NCI-H524 treated with DMSO at 0.1 percent for 48 hours (cell line): ENCODE measurements around the gene TLE7.

ENCODE experiments used
- DNase-seq: peaks from one replicate; lab custom pipeline; 2025; lab: John Stamatoyannopoulos, UW

Gene TLE7

GRCh38 chr16:71442051-71442440 is at the start of gene TLE7:
TSS of gene TLE7 (minus strand) at chr16:71442054. CDS start at chr16:71433324, 8,730 bp downstream.
- no peak for DNase-seq

DNA sequence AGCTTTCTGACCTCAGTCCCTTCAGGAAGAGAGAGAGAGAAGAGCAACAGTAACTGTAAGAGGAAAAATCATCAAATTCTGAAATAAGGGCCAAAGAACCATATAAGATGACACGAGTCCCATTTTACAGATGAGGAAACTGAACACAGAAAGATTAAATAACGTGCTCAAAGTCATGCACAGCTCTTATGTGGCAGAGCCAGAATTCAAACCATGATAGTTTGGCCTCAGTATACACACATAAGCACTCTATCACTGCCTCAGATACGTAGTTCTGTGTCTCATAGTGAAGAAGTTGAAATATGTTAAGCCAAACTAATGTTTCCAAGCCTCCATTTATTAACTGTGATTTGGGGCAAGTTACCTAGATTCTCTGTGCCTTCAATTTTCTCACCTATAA is 49.2 kb upstream of the TLE7 start:
- no peak for DNase-seq

GRCh38 chr16:71490361-71490760 is 48.5 kb upstream of the TLE7 start:
- no peak for DNase-seq

DNA sequence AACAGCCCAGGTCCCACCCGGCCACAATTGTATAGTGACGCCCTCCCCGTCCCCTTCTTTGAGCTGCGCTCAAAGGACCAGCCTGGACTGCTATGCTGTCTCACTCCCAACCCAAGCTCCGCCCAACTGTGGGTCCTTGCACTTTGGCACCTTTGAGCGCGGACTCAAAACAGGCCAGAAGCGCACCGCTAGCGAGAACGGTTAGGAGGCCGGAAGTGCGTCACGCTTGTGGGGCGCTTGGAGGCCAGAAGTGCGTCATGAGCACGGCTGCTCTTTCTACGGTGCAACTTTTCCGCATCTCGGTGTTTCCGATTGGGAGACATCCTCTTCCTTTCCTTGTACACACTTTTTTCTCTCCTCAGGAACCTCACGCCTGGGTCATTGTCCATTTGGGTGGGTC is 47.3 kb upstream of the TLE7 start, which contains the start of gene ZNF19:
Gene ZNF19, minus strand, starts transcription at position 203 of the 400 bp plus-strand sequence. CDS start 7,210 bp downstream, outside the sequence.
- no peak for DNase-seq

DNA sequence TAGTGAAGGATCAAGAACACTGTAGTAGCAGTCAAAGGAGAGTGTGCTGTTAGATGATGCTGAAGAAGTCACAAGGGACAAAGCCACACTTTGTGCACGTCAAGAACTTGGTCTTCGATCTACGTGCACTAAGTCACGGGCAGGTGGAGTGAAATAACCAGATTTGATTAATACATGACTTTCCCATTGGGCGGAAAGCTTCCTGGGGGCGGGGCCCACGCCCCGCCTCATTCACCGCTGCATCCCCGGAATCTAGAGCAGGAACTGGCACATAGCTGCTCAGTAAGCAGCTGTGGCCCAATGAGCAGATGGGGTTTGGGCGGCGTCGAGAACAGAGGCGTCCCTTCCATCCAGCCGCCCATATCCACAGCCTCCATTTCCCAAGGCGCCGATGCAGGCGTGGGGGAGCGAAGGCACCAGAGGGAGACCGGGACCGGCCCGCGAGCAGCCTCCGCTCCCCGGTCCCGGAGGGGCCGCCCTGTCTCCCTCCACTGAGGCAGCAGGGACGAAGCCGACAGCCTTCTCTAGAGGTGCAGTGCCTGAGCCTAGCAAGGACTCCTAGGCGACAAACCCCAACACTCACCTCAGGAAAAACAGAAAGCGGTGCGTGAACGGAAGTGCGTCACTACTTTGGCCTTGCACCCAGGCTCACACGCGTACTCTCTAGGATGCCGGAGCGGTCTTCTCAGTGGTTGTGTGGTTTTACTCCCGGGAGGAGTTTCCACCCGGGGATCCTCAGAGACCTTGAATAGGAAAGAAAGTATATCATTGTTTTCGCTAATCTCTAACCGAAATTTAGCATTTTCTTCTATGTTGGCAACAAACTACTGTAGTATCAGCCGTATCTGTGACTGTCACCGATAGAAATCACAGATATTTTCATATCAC is 42.4 kb upstream of the TLE7 start:
- DNase-seq, result peak; percentile 60

- no peak for DNase-seq
Observed at GRCh38 chr16:71482569-71482968, 40.7 kb upstream of the TLE7 start.

- DNase-seq, result no peak
Observed at GRCh38 chr16:71480956-71481355, 39.1 kb upstream of the TLE7 start.

GRCh38 chr16:71479420-71479819 is 37.6 kb upstream of the TLE7 start:
- DNase-seq, result no peak

- no peak for DNase-seq
Observed at GRCh38 chr16:71476457-71477124, 34.7 kb upstream of the TLE7 start.

- DNase-seq, result no peak
Observed at GRCh38 chr16:71474864-71475263, 33.0 kb upstream of the TLE7 start.

DNA sequence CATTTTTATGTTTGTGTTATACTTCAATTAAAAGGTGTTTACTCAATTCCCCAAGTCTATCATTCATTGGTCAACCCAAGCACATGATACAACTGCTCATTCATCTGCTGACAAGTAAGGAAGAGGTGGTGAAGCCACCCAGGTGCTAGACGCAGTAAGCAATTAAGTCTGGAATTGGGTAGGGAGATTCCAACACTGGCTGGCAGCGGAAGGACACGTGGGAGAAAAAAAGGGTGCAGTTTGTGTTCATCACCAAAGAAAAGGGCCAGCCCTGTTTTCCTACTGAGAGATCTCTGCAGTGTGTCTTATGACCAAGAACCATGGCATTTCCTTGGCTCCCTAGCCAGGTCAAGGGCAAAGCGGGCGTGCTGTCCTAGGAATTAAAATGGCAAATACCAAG is 32.0 kb upstream of the TLE7 start:
- DNase-seq, result no peak

GRCh38 chr16:71472931-71473330 is 31.1 kb upstream of the TLE7 start:
- DNase-seq, result no peak

GRCh38 chr16:71472051-71472450 is 30.2 kb upstream of the TLE7 start:
- DNase-seq, result no peak

GRCh38 chr16:71467810-71468209 is 26.0 kb upstream of the TLE7 start:
- no peak for DNase-seq

DNA sequence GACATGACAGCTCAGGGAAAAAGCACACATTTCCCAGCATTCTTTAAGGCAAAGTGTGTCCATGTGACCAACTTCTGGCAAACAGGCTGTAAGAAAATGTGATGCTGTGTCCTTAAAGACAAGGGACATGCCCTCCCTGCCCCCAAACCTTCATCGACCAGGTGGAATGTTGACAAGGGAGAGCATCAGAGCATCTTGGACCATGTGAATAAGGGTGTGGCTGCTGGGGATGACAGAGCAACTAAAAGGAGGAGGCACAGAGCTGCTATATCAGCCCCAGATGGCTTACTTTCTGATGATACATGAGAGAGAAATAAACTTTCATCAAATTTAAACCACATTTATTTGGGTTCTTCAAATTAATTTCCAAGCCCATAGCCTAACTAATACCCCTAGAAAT is 22.4 kb upstream of the TLE7 start:
- DNase-seq, result no peak

DNA sequence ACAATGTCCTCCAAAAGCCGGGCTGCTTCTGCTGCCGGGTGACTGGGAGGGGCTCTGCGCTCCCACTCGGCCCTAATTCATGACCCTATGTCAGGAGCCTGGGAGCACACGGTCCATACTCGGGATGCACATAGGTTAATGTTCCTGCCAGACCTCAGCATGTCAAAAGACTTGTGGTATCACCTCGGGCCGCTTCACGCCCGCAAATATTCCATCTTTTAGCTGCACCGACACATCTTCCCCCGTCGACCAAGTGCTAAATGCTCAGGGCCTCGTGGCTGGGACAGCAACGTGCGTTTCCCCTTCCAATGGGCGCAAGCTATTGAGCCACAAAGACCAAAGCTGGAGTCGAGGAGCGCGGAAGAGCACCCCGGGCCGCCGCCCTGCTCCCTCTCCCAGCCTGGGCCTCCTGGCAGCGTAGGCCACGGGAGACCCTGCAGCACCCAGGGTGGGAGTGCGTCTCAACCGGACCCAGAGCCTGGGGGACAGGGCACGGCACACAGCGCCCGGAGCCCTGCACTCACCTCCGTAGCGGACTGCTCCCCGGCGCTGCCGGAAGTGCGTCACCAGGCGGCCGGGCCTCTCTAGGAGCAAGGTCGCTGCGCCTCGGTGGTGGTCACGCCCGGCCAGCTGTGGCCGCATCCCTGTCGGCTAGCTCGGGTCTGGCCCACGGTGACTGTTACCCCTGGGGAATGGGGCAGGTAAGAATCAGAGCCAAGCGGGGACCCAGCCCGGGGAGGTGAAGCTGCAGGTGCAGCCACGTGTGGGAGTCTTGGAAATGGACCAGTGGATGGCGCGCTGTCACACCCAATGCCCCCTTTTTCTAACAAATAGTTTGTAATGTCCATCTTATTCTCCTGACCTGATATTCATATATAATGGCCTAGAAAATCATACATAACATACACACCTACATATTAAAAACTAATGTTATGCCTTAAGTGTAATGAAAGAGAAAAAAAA is 20.1 kb upstream of the TLE7 start, which contains the start of gene ZNF23:
Gene ZNF23, minus strand, starts transcription at position 562 of the 963 bp plus-strand sequence. CDS start 5,451 bp downstream, outside the sequence.
- peak; percentile 18 for DNase-seq

- DNase-seq, result no peak
Observed at GRCh38 chr16:71460941-71461340, 19.1 kb upstream of the TLE7 start.

DNA sequence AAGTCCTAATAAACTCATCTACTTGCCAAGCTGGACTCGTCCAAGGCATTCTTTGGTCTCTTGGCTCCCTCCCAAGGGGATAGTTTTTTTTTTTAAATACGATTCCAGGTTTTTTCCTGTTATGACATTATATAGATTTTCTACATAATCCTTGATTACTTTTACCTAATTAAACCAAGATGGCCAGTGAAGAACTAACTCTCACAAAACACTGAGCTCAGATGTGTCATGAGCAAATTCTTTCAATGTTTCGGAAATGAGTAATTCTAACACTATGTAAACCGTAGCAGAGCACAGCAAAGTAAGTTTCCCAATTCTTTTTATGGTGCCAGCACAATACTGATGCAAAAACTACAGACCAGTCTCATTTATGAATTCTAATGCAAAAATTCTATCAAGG is 18.4 kb upstream of the TLE7 start:
- DNase-seq, result no peak

DNA sequence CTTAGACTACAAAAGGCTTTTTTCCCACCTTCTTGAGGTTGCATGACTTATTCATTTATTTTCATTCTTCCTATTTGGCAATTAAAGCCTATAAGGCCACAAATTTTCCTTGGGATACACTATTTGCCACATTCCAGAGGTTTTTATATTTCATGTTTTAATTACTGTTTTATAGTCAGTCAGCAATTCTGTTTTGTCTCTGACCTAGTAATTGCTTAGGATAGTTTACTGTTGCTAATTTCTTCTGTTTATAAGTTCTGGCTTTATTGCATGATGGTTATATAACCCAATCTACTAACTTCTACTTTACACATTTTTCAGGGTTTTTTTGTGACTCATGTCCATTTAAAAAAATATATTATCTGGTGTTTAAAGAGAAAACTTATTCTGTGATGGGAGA is 17.7 kb upstream of the TLE7 start:
- DNase-seq, result no peak

DNA sequence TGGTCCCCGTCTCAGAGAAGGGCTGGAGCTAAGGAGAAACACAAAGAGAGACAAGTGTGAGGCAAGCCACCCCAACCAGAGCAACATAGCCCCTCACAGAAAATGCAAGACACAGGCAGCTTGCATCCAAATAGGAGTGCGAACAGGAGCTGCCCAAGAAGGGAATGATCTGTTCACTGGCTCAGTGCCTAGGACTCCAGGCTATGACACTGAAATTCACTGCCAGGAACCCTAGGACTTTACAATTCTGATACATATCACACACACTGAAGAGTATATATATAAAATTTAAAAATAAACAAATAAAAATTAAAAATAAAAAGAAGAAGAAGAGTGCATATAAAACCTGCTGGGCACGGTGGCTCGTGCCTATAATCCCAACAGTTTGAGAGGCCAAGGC is 14.9 kb upstream of the TLE7 start:
- DNase-seq, result no peak

DNA sequence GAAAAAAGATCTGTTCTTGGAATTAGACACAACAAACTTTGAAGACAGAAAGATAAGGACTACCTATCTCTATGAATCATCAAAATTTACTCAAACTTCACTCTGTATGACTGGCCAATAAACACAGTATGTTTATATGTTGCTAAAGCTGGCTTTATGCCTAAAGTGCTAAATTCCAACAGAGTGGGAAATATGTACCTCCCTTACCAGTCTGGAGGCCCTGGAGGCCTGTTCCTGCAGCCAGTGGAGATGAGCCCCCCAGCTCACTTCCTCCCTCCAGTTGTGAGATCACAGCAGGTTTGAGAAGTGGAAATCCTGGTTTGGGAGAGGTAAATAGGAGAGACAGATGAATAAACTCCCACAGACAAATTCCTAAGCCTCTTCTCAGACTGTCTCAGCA is 11.2 kb upstream of the TLE7 start:
- no peak for DNase-seq

DNA sequence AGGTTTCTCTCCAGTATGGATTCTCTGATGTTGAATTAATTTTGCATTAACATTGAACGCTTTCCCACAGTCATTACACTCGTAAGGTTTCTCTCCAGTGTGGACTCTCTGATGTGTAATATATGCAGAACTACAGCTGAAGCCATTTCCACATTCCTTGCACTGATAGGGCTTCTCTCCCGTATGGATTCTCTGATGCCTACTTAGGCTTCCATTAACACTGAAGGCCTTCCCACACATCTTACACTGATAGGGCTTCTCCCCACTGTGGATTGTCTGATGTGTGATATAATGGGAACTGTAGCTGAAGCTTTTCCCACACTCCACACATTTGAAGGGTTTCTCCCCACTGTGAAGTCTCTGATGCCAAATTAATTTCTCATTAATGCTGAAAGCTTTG is 7.2 kb upstream of the TLE7 start:
- DNase-seq, result no peak
